Choroid plexus epithelial cell (primary cell): ENCODE data around the gene SPPL2B.

Experiments used
- DNase-seq: peaks from one replicate; pipeline ENCODE4 v3.0.0-alpha.2; 2010; ENCODE audit warnings: low read depth
- H3K4me3 ChIP-seq: 2 replicates; pipeline ENCODE4 v1.5.1; 2011; ENCODE audit warnings: low read depth, mild to moderate bottlenecking, control low read depth, low read length, moderate library complexity
- CTCF ChIP-seq: conservative IDR thresholded peaks from 2 replicates; pipeline ENCODE4 v1.5.1; 2011; ENCODE audit warnings: low read depth, mild to moderate bottlenecking, control low read depth, inconsistent platforms, low read length, moderate library complexity

SPPL2B gene

DNA sequence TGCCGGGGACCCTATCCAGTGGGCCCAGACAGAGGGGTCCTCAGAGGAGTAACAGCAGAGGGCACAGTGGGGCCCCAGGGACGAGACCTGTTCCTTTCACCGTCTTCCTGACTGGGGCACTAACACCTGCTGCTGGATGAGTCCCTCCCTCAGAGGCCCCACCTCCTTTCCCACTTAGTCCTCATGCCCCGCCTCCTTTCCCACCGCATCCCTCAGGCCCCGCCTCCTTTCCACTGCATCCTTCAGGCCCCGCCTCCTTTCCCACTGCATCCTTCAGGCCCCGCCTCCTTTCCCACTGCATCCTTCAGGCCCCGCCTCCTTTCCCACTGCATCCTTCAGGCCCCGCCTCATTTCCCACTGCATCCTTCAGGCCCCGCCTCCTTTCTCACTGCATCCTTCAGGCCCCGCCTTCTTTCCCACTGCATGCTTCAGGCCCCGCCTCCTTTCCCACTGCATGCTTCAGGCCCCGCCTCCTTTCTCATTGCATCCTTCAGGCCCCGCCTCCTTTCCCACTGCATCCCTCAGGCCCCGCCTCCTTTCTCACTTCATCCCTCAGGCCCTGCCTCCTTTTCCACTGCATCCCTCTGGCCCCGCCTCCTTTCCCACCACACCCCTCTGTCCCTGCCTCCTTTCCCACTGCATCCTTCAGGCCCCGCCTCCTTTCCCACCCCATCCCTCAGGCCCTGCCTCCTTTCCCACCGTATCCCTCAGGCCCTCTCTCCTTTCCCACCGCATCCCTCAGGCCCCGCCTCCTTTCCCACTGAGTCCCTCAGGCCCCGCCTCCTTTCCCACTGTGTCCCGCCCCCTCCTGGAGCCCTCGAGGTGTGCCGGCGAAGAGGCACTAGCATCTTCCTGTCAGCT, 6.7 kb downstream of the SPPL2B start:
- no peak for DNase-seq
- no peak for TF ChIP-seq CTCF
- no peak overlapping the region for H3K4me3 ChIP-seq

GRCh38 chr19:2335848-2336247, 7.4 kb downstream of the SPPL2B start:
- DNase-seq = no peak
- H3K4me3 ChIP-seq = no peak overlapping the region
- TF ChIP-seq CTCF = no peak

DNA sequence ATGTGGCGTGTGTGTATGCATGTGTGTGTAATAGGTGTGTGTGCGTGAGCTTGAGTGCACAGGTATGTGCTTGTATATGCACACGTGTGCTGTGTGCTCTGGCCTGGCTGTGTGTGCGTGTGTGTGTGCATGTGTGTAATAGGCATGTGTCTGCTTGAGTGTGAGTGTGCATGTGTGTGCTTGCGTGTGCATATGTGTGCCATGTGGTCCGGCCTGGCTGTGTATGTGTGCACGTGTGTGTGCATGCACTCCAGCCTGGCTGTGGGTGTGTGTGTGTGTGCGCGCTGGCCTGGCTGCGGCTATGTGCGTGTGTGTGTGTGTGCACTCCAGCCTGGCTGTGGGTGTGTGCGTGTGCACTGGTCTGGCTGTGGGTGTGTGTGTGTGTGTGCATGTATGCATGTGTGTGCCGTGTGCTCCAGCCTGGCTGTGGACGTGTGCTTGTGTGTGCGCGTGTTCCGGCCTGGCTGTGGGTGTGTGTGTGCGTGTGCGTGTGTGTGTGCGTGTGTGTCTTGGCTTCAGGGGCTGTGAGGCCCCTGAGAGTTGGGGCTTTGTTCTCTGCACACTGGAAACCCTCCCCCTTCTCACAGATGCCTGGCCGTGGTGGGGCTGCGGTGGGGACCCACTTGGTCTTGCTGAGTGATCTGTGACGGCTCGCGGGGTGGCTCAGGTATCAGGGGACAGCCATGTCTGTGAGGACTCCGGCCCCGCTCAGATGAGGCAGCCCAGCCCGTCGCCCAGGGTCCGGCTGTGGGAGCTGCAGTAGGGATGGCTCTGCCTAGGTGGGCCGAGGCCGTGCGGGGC, 8.2 kb downstream of the SPPL2B start:
- no peak for TF ChIP-seq CTCF
- no peak for DNase-seq
- no peak overlapping the region for H3K4me3 ChIP-seq

GRCh38 chr19:2337329-2337707, 8.8 kb downstream of the SPPL2B start:
- TF ChIP-seq CTCF = peak; percentile 46
- DNase-seq = peak; percentile 74
- no peak overlapping the region for H3K4me3 ChIP-seq

- no peak for TF ChIP-seq CTCF
- H3K4me3 ChIP-seq = no peak overlapping the region
- no peak for DNase-seq
Measured at GRCh38 chr19:2338055-2338615, 9.7 kb downstream of the SPPL2B start.

DNA sequence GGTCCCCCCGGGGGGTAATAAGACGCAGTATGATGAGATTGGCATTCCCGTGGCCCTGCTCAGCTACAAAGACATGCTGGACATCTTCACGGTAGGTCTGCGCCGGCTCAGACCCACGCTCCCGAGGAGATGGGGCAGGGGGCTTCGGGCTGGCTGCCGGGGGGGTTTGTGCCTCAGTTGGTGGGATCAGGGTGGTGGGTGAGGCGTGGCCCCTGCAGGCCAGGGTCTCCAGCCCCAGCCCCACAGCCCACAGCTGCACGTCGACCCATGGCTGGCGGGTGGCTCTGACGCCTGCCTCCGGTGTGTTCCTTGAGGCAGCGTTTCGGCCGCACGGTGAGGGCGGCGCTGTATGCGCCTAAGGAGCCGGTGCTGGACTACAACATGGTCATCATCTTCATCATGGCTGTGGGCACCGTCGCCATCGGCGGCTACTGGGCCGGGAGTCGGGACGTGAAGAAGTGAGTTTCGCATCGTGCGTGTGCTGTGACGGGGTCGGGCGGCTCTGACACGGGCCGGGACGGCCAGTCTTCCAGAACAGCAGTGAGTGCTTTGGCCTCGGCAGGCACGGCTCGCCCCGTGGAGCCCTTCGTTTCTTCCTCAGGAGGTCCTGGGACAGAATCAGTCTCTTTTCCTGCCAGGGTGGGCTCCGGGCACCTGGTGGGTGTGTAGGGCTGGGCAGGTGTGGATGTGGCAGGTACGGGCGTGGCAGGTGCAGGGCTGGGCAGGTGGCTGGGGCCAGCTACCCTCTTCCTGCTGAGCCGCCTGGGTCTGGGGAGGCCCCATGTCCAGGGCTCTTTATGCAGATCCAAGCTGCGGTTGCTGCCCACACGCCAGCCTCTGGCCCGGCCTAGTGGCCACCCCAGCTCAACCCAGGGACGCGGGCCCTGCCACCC, 10.5 kb downstream of the SPPL2B start:
- TF ChIP-seq CTCF = no peak
- no peak overlapping the region for H3K4me3 ChIP-seq

More for the DNA sequence above, 10.5 kb downstream of the SPPL2B start:
- no peak for DNase-seq
